GM21528 (cell line): ENCODE data around the gene NCAM2.
"Not testable (repeated sequence)": the region's sequence is repeated elsewhere in the genome, so short reads cannot be mapped to it uniquely, and the experiment has no call there.

Experiments
- ATAC-seq: cut with Tn5 transposase; IDR thresholded peaks from one replicate; pipeline ENCODE4 v1.9.1; 2021; ENCODE audit warnings: mild to moderate bottlenecking, moderate library complexity; ENCODE audit not compliant: unreplicated experiment, low FRiP score

NCAM2 gene

DNA sequence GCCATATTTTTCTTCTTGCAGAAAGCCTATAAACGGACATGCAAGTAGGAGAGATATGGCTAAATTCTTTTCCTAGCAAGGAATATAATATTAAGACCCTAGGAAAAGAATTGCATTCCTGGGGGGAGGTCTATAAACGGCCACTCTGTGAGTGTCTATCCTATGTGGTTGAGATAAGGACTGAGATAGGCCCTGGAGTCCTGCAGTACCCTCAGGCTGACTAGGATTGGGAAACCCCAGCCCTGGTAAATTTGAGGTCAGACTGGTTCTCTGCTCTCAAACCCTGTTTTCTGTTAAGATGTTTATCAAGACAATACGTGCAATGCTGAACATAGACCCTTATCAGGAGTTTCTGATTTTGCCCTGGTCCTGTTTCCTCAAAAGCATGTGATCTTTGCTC is 404.0 kb downstream of the NCAM2 start:
- not testable (repeated sequence) for ATAC-seq

- not testable (repeated sequence) for ATAC-seq
Measured at GRCh38 chr21:21404261-21404660, 406.1 kb downstream of the NCAM2 start.

DNA sequence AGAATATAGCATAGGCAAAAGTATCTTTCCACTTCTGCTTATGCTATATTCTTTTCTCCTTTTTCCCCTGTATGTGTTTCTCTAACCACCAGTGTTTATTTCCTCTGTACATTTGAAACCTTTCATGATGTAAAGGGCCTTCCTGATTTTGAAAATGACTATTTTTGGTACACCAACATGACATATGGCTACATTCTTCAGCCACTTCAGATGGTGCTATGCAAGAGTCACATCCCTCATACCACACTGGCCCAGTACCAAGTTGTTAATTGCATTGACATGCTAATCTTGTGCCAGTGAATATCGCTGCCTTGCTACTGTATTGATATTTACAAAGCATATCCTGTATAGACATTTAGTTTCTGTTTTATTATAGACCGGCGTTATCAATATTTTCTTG is 408.7 kb downstream of the NCAM2 start:
- no peak for ATAC-seq

- ATAC-seq = no peak
Measured at GRCh38 chr21:21412096-21412495, 413.9 kb downstream of the NCAM2 start.

DNA sequence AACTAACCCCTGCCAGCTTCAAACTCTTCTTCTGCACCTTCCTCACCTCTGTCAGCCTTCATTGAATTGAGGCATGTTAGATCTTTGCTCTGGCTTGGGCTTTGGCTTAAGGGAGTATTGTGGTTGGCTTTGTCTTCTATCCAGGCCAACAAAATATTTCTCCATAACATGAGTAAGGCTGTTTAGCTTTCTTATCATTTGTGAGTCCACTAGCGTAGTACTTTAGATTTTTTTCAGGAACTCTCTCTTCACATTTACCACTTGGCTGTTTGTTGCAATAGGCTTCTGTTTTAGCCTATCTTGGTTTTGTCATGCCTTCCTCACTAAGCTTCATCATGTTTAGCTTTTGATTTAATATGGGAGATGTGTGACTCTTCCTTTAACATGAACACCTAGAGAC is 417.5 kb downstream of the NCAM2 start:
- ATAC-seq = no peak

DNA sequence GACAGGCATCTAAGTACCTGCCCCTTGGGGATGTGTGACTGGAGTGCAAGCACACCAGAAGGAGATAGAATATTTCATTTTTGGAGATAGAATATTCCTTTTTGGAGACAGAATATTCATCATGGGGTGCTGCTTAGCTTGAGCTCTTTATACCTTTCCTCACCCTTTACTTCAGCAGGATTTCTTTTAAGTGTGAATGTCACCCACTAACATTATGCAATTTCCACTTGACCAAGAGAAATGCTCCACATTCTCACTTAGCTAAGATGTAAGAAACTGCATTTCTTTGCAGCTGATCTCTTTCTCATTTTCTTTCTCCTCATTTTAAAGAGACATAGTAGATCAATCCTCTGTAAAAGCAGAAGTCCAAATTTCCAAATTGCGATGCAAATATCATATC is 436.7 kb downstream of the NCAM2 start:
- no peak for ATAC-seq

GRCh38 chr21:21436012-21436534 is 437.9 kb downstream of the NCAM2 start:
- no peak for ATAC-seq

GRCh38 chr21:21439761-21440160 is 441.6 kb downstream of the NCAM2 start:
- no peak for ATAC-seq

- no peak for ATAC-seq
Measured at GRCh38 chr21:21457077-21457476, 458.9 kb downstream of the NCAM2 start.

DNA sequence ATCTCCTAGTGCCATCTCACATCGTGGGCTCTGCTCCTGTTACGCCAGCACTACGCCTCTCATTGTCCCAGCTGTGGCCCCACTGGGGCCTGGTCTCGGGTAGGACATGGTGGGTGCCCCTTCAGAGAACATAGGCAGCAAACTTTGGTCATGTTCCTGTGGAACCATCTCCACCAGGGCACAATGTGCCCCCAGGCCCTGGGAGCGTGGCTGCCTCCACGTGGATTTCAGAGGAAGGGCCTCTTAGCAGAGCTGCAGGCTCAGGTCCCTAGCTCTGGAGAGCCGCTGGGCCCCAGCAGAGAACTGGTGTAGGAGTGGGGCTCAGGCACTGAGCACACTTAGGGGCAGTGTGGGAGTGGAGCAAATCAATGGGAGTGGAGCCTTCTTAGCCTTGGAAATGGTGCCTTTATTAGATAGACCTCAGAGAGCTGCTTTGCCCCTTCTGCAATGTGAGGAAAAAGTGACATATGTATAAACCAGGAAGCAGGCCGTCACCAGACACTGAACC is 460.0 kb downstream of the NCAM2 start:
- no peak for ATAC-seq

GRCh38 chr21:21460979-21461378 is 462.8 kb downstream of the NCAM2 start:
- ATAC-seq = no peak

DNA sequence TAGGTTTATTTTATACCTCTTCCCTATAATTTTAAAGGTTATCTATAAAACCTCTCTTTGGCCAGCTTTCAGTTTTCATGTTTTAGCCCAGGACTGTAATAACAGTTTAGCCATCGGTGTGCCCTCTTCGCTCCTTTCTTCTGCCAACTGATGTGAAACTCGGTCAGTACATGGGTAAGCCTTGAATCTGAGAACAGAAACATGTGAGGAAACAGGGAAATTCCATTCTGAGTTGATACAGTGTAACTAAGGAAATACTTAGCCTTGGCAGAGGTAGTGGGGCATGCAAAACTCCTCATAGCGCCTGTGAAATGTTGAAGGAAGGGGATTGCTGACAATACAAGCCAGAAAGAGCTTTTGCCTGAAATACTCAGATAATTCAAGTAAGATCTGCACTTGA is 465.2 kb downstream of the NCAM2 start:
- ATAC-seq = no peak

DNA sequence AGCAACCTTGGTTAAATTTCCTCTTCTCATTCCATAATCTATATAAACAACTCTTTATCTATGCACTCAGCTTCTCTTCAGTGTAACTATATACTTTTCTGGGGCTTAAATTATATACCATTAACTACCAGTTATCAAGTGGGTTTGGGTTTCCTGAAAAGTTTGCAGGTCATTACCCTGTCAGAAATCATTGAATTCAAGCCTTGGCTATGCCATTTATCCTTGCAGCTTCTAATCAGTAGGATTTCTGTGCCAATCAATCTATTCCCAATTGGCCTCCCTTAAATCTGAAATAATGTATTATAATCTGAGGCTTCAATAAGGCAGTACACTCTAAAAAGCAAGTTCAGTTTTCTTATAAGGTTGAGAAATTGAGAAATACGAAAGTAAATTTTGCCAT is 466.5 kb downstream of the NCAM2 start:
- ATAC-seq = no peak

DNA sequence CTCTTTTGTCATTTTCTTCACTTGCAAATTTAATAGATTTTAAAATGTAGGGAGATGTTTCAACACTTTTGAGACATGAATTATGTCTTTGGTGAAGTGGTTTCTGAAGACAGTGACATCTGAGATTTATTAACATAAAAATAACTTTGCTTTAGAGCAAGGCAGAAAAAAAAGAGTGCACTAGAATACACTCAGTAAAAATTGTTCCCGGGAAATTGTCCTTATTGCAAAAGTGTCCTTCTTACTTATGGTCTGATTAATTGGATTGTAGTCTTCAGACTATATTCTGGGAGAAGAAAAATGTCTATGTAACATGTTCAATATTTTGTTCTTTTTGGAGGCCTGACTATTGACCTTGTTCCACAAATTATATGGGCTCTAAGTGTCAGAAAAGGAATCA is 468.5 kb downstream of the NCAM2 start:
- no peak for ATAC-seq

- ATAC-seq = no peak
Measured at GRCh38 chr21:21468003-21468402, 469.8 kb downstream of the NCAM2 start.

GRCh38 chr21:21481239-21481638 is 483.0 kb downstream of the NCAM2 start:
- no peak for ATAC-seq

DNA sequence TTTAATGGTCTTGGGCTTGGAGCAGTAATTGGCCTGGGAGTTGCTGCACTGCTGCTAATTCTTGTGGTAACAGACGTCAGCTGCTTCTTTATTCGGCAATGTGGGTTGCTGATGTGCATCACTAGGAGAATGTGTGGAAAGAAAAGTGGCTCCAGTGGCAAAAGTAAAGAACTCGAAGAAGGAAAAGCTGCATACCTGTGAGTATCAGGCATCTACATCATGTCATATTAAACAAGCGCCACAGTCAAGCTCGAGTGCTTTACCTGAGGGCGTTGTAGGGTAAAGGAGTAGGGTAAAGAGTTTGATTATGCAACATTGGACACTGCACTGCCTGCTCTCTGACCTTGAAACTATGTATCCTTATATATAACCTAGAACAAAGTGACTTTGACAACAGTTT is 510.6 kb downstream of the NCAM2 start:
- no peak for ATAC-seq

DNA sequence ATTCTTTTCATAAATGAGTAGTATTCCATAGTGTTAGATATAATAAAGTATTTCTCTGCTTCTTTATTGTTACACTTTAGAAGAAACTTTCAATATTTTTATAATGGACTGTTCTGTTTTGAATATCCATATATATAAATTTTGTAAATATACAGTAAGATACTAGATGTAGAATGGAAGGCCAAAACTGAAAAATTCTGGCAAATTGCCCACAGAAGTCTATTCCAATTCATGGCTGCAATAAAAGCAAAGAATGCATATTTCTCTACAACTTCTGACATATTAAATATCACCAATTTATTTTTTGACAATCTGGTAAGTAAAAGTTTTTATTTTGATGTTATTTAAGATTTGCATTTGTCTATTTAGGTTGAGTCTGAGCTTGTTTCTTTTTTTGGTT is 532.5 kb downstream of the NCAM2 start:
- ATAC-seq = no peak

- ATAC-seq = no peak
Measured at GRCh38 chr21:21547368-21547953, 549.3 kb downstream of the NCAM2 start.

DNA sequence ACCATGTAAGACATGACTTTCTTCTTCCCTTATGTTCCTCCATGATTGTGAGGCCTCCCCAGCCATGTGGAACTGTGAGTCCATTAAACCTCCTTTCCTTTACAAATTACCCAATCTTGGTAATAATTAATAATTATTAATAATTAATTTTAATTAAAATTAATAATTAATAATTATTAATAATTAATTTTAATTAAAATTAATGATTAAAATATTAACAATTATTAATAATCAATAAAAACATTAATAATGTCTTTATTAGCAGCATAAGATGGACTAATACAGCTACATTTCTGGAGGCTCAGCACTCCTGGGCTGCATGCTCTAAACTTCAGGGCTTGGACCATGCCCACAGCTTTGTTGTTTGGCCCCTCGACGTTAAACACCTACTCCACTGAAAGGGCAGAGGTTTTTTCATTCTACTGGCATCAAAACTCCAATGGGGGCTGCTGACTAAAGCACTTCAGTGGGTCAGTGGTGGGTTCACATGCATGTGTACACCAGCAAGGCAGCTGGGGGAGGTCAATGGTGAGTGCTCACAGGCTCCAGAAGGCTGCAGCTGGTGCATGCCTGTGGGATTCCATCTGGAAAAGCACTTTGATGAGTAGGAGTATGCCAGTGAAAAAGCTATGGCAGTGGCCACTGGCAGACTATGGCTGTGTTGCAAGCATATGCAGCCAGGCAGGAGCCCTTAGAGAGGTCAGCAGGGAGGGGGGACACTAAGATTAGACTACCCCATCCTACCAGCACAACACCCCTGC is 561.3 kb downstream of the NCAM2 start:
- no peak for ATAC-seq
